Suprapubic skin (tissue), 4 donors: ENCODE results near the gene COASY.

Experiments
- POLR2A ChIP-seq, 2 donors: fragments of 450-650 bp; IDR thresholded peaks; one replicate each; pipeline ENCODE4 v1.6.1; 2017; ENCODE audit warnings: antibody characterized with exemption in 2 of 2, mild to moderate bottlenecking in 2 of 2, moderate library complexity in 2 of 2
- POLR2AphosphoS5 ChIP-seq, 3 donors: sonication (generic); formaldehyde crosslinking; IDR thresholded peaks; one replicate each; pipeline ENCODE4 v1.6.1; 2017; ENCODE audit warnings: antibody characterized with exemption in 3 of 3
- TF ChIP-seq, protein P1 (sequence below), 2 donors: fragments of 200-600 bp in 1 of 2; fragments of 450-650 bp in 1 of 2; sonication (generic) in 1 of 2; IDR thresholded peaks; one replicate each; pipeline ENCODE4 v1.5.1; 2016 to 2019; ENCODE audit warnings: antibody characterized with exemption in 2 of 2, mild to moderate bottlenecking in 1 of 2, moderate library complexity in 1 of 2

DNA sequence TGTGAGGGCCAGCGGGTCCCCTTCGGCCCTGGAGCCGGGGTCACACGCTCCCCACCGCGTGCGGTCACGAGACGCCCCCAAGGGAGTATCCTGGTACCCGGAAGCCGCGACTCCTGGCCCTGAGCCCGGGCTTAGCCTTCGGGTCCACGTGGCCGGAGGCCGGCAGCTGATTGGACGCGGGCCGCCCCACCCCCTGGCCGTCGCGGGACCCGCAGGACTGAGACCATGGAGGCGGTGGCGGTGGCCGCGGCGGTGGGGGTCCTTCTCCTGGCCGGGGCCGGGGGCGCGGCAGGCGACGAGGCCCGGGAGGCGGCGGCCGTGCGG lies 25.9 kb upstream of the COASY start, which contains the start of gene NAGLU:
- TF ChIP-seq, protein P1, sequence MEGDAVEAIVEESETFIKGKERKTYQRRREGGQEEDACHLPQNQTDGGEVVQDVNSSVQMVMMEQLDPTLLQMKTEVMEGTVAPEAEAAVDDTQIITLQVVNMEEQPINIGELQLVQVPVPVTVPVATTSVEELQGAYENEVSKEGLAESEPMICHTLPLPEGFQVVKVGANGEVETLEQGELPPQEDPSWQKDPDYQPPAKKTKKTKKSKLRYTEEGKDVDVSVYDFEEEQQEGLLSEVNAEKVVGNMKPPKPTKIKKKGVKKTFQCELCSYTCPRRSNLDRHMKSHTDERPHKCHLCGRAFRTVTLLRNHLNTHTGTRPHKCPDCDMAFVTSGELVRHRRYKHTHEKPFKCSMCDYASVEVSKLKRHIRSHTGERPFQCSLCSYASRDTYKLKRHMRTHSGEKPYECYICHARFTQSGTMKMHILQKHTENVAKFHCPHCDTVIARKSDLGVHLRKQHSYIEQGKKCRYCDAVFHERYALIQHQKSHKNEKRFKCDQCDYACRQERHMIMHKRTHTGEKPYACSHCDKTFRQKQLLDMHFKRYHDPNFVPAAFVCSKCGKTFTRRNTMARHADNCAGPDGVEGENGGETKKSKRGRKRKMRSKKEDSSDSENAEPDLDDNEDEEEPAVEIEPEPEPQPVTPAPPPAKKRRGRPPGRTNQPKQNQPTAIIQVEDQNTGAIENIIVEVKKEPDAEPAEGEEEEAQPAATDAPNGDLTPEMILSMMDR (IDR thresholded peaks at IDR 0.05): no peak
- peak; percentile 57 to 86 (median 68) for TF ChIP-seq POLR2AphosphoS5 (IDR thresholded peaks at IDR 0.05)
- peak in 1 of 2 donors; percentile 82 for TF ChIP-seq POLR2A (IDR thresholded peaks at IDR 0.05)
